D721Med (cell line): ENCODE measurements around the gene MMP24.
"Not testable (repeated sequence)": the region's sequence is repeated elsewhere in the genome, so short reads cannot be mapped to it uniquely, and the experiment has no call there.

Source experiments
- DNase-seq: peaks from one replicate; pipeline ENCODE4 v3.0.0; 2011; ENCODE audit warnings: low spot score; ENCODE audit not compliant: insufficient read length
- FAIRE-seq: peaks from 2 replicates; lab custom pipeline; 2011; peaks lifted over from hg19 to GRCh38; lab: Jason Lieb, UNC
- TF ChIP-seq, protein P1 (sequence below): IDR thresholded peaks from 2 replicates; pipeline ENCODE4 v1.5.1; 2012; ENCODE audit warnings: mild to moderate bottlenecking, control low read depth; ENCODE audit not compliant: insufficient read depth; ENCODE audit errors: missing control alignments

The MMP24 gene

GRCh38 chr20:35260426-35260825, 33.9 kb downstream of the MMP24 start:
- no peak for FAIRE-seq
- no peak for DNase-seq
- TF ChIP-seq, protein P1, sequence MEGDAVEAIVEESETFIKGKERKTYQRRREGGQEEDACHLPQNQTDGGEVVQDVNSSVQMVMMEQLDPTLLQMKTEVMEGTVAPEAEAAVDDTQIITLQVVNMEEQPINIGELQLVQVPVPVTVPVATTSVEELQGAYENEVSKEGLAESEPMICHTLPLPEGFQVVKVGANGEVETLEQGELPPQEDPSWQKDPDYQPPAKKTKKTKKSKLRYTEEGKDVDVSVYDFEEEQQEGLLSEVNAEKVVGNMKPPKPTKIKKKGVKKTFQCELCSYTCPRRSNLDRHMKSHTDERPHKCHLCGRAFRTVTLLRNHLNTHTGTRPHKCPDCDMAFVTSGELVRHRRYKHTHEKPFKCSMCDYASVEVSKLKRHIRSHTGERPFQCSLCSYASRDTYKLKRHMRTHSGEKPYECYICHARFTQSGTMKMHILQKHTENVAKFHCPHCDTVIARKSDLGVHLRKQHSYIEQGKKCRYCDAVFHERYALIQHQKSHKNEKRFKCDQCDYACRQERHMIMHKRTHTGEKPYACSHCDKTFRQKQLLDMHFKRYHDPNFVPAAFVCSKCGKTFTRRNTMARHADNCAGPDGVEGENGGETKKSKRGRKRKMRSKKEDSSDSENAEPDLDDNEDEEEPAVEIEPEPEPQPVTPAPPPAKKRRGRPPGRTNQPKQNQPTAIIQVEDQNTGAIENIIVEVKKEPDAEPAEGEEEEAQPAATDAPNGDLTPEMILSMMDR: no peak

DNA sequence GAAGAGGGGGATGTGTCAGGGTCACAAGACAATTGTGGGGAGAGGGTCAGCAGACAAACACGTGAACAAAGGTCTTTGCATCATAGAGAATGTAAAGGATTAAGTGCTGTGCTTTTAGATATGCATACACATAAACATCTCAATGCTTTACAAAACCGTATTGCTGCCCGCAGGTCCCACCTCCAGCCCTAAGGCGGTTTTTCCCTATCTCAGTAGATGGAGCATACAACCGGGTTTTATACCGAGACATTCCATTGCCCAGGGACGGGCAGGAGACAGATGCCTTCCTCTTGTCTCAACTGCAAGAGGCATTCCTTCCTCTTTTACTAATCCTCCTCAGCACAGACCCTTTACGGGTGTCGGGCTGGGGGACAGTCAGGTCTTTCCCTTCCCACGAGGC, 35.8 kb downstream of the MMP24 start:
- FAIRE-seq: not testable (repeated sequence)

DNA sequence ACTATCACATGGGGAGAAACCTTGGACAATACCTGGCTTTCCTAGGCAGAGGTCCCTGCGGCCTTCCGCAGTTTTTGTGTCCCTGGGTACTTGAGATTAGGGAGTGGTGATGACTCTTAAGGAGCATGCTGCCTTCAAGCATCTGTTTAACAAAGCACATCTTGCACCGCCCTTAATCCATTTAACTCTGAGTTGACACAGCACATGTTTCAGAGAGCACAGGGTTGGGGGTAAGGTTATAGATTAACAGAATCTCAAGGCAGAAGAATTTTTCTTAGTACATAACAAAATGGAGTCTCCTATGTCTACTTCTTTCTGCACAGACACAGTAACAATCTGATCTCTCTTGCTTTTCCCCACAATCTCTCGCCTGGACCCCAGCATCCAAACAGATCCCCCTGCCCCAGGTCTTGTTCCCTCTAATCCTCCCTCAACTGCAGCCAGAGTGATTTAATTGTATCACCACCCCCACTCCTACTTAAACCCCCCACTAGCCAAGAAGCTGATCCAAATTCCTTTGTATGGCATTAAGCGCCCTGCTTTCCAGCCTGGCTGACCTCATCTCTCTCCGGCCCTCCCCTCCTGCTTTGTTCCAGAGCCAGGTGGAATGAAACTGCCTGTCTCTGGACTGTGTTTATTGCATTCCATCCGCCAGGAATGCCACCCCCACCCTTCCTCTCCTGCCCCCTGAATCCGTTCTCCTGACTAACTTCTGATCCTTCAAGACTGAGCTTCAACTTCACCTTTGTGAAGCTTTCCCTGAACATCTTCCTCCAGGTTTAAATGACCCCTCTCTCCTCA, 36.4 kb downstream of the MMP24 start:
- not testable (repeated sequence) for FAIRE-seq

More for the DNA sequence above, 35.8 kb downstream of the MMP24 start:
- DNase-seq: not testable (repeated sequence)

GRCh38 chr20:35263532-35264341, 37.2 kb downstream of the MMP24 start:
- FAIRE-seq (no peak), DNase-seq (no peak)
- TF ChIP-seq, protein P1: no peak

More for the DNA sequence above, 36.4 kb downstream of the MMP24 start:
- DNase-seq: peak; percentile 45

GRCh38 chr20:35264755-35265154, 38.3 kb downstream of the MMP24 start:
- FAIRE-seq (no peak), DNase-seq (no peak)
- TF ChIP-seq, protein P1: peak; percentile 15

DNA sequence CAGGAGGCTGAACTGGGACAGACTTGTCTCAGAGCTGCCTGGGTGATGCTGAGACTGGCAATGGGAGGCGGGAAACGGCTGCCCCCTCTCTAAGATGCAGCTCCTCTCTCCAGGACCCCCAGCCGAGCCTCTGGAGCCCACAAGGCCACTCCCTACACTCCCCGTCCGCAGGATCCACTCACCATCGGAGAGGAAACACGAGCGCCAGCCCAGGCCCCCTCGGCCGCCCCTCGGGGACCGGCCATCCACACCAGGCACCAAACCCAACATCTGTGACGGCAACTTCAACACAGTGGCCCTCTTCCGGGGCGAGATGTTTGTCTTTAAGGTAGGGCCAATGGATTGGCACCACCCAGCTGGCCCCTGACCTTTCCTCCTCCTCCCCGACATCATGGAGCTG, 40.6 kb downstream of the MMP24 start:
- TF ChIP-seq, protein P1: no peak
- FAIRE-seq: no peak
- no peak for DNase-seq

GRCh38 chr20:35269055-35269781, 42.7 kb downstream of the MMP24 start:
- FAIRE-seq (no peak), DNase-seq (peak; percentile 84)

More at GRCh38 chr20:35269055-35269781, 42.7 kb downstream of the MMP24 start:
- TF ChIP-seq, protein P1: peak; percentile 79
